Stimulated activated CD8-positive, alpha-beta memory T cell treated with anti-CD3 and anti-CD28 coated beads, Interleukin-12 subunit alpha, Interleukin-12 subunit beta, amount 100 ng/mL, for 24 hours (primary cell): ENCODE data around the gene IGFBP3.

Experiments
- DNase-seq: peaks from one replicate; pipeline ENCODE4 v3.0.0-alpha.2; 2020; ENCODE audit errors: extremely low read depth

Gene IGFBP3

GRCh38 chr7:45891462-45892402 is 29.3 kb downstream of the IGFBP3 start:
- DNase-seq: no peak

- DNase-seq: no peak
Observed at GRCh38 chr7:45890902-45891461, 30.1 kb downstream of the IGFBP3 start.

- DNase-seq: no peak
Observed at GRCh38 chr7:45890125-45890901, 30.8 kb downstream of the IGFBP3 start.

GRCh38 chr7:45889367-45890067 is 31.6 kb downstream of the IGFBP3 start:
- no peak for DNase-seq

- no peak for DNase-seq
Observed at GRCh38 chr7:45888993-45889366, 32.1 kb downstream of the IGFBP3 start.

- DNase-seq: no peak
Observed at GRCh38 chr7:45888185-45888992, 32.7 kb downstream of the IGFBP3 start, which contains the start of gene IGFBP1. Gene IGFBP1, plus strand, starts transcription at chr7:45888488. Its CDS starts 165 bp downstream, at chr7:45888653.

- no peak for DNase-seq
Observed at GRCh38 chr7:45886931-45887667, 34.0 kb downstream of the IGFBP3 start.

GRCh38 chr7:45885264-45885882 is 35.7 kb downstream of the IGFBP3 start:
- DNase-seq: no peak

GRCh38 chr7:45884136-45884535 is 36.9 kb downstream of the IGFBP3 start:
- no peak for DNase-seq

GRCh38 chr7:45882465-45882810 is 38.6 kb downstream of the IGFBP3 start:
- no peak for DNase-seq

GRCh38 chr7:45881759-45882464 is 39.2 kb downstream of the IGFBP3 start:
- DNase-seq: no peak

GRCh38 chr7:45881280-45881758 is 39.8 kb downstream of the IGFBP3 start:
- no peak for DNase-seq

GRCh38 chr7:45880433-45880860 is 40.6 kb downstream of the IGFBP3 start:
- no peak for DNase-seq

- DNase-seq: no peak
Observed at GRCh38 chr7:45878457-45879144, 42.5 kb downstream of the IGFBP3 start.

GRCh38 chr7:45876519-45876918 is 44.6 kb downstream of the IGFBP3 start:
- DNase-seq: no peak

GRCh38 chr7:45874408-45875131 is 46.5 kb downstream of the IGFBP3 start:
- no peak for DNase-seq

- no peak for DNase-seq
Observed at GRCh38 chr7:45873355-45873754, 47.7 kb downstream of the IGFBP3 start.

- DNase-seq: no peak
Observed at GRCh38 chr7:45873035-45873354, 48.1 kb downstream of the IGFBP3 start, which contains the start of gene CCDC201. Gene CCDC201, minus strand, starts transcription at chr7:45873082. Its CDS starts 75 bp downstream, at chr7:45873007.
